Islet precursor cell (in vitro differentiated cells): ENCODE results near the gene GOLGA6L10.
A peak's percentile ranks its signal among the peaks of the same experiment; 100 is the strongest.
"Not testable (repeated sequence)": the region's sequence is repeated elsewhere in the genome, so short reads cannot be mapped to it uniquely, and the experiment has no call there.

Experiments used
- DNase-seq: peaks from one replicate; pipeline ENCODE4 v3.0.0-alpha.2; 2018

GOLGA6L10 gene, protein sequence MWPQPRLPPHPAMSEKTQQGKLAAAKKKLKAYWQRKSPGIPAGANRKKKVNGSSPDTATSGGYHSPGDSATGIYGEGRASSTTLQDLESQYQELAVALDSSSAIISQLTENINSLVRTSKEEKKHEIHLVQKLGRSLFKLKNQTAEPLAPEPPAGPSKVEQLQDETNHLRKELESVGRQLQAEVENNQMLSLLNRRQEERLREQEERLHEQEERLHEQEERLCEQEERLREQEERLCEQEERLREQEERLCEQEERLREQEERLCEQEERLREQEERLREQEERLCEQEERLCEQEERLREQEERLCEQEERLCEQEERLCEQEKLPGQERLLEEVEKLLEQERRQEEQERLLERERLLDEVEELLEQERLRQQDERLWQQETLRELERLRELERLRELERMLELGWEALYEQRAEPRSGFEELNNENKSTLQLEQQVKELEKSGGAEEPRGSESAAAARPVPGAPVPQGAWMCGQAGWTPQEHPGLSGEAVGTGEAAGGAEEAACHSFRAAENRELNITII

DNA sequence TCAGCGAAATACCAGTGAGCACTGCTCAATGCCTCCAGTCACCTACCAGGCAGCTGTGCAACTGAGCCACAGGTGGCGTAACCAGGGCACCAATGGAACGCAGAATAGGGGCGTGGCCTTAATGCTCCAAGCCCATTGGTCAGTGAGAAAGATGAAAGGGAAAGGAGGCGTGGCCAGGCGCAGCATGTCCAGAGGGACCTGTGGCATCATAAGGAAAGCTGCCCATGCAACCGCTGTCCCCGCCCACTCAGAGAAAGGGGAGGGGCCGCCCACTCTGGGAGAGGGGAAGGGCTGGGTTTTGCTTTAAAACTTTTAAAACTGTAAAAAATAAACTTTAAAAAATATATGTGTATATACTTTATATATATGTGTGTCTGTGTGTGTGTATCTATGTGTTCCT, at the start of gene GOLGA6L10:
Gene GOLGA6L10 (minus strand): TSS at position 101 of the 400 bp plus-strand sequence. CDS start 100 bp downstream, at position 1.
- DNase-seq = not testable (repeated sequence)

DNA sequence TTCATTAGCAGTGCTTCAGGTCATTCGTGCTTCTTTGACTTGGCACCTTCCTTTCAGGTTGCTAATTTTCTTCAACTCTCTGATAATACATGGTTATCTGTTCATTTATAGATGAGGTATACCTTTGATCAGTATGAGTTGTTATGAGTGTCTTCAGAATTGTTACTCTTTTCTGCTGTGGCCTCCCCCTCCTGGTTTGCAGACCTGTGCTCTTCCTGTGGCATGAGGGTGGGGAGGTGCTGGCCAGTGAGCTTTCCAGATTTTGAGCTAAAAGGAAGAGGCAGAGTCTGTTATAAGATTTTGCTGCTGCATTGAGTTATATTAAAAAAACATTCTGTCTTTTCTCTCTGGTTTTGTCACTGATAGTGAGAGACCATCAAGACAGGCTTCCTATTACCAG, 49.5 kb upstream of the GOLGA6L10 start:
- no peak for DNase-seq

DNA sequence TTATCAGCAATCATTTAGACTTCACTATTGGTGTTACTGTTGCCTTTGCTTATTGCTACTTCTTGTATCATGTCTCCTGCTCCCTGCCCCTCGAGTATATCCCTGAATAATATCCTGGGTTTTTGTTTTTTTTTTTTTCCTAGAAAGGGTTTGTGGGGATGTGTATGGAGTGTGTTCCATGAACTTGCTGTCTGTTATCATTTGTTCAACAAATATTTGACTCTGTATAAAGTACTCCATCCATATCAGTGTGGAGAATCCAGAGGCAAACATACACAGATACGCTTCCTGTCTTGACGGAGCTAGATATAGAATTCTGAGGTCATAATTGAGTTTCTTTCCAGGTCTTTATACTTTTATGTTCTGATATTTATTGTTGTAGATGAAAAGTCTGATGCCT, 48.5 kb upstream of the GOLGA6L10 start:
- no peak for DNase-seq

DNA sequence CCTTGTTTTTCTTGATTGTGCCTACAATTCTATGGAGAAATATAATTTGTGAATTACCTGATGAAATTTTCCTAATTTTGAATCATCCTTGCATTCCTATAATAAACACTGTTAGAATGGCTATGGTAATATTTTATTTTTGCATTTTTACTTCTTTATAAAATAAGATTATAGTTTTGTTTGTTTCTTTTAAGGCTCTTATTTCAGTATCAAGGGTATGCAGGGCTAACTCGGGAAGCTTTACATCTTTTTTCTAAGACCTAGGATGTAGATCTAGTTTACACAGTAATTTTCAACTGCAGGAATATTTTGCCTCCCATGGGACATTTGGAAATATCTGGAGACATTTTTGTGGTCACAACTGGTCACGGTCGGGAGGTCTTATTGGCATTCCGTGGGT, 46.5 kb upstream of the GOLGA6L10 start:
- DNase-seq = not testable (repeated sequence)

DNA sequence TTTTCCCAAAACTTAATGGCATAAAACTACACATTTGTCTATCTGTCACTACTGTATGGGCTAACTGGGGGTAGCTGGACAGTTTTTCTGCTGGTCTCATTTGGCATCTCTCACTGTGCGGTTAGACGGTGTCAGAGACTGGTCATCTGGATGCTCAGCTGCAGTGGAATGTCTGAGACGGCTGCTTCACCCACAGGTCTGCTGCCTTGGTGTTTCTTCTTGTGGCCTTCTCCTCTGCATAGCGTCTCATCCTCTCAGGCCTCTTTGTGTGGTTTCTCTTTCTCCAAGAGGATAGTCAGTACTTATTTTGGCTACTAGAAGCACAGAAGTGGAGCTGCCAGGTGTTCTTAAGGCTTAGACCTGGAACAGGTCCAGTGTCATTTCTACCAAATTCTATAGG, 44.4 kb upstream of the GOLGA6L10 start:
- DNase-seq = peak; percentile 65

DNA sequence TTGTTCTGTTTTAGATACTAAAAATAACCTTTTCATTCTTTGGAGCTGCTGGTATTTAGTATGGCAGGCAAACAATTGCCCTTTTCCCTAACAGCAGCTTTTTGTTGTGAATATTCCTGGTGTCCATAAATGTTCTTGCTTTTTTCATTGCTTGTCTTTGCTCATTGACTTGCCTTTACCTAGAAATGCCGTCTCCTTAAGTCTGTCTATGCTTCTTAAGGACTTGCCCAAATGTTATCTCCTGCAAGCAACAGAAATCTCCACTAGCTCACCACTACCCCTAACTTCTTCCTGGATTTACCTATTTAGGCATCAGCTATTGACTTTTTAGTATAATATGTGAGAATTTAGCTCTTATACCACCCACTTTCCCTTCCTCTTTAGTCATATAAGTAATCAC, 42.8 kb upstream of the GOLGA6L10 start:
- not testable (repeated sequence) for DNase-seq

DNA sequence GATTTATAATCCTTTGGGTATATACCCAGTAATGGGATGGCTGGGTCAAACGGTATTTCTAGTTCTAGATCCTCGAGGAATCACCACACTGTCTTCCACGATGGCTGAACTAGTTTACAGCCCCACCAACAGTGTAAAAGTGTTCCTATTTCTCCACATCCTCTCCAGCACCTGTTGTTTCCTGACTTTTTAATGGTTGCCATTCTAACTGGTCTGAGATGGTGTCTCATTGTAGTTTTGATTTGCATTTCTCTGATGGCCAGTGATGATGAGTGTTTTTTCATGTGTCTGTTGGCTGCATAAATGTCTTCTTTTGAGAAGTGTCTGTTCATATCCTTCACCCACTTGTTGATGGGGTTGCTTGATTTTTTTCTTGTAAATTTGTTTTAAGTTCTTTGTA, 40.9 kb upstream of the GOLGA6L10 start:
- not testable (repeated sequence) for DNase-seq

DNA sequence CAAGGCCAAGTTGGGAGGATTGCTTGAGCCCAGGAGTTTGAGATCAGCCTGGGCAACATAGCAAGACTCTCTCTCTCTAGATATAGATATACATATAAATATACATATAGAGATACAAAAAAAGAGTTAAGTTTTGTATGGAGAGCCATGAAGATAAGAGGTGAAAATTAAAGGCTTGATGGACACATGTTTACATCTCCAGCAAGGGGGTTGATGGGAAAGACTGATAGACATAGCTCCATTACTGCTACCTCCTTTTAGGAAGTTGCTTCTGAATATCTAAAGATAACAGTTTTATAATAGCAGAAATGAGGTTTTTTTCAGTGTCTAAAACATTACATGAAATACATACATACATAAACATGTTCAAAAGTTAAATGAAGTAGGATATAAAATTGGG, 37.9 kb upstream of the GOLGA6L10 start:
- not testable (repeated sequence) for DNase-seq

DNA sequence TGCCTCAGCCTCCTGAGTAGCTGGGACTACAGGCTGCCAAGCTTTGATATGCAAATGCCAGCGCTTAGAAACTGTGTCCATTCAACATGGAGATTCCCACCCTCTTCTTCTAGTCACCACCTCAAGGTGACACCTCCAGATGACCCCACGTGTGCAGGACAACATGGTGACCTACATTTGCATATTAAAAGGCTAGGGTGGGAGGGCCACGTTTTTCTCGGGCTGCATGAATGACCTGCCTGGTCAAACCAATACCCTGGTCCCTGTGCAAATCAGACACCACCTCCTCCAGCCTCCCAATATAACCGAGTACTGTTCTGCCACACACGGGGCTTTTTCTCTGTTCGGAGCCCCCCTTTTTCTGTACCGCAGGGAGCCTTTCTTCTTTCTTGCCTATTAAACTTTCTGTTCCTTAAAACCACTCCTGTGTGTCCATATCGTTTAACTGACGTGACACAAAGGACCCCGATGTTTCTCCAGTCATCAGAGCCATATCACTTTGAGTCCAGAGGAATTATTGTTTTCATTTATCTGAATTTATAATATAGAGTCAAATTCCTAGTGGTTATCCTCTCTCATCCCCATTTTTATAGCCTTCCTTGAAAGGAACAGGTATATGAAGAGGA, 32.2 kb upstream of the GOLGA6L10 start:
- not testable (repeated sequence) for DNase-seq

DNA sequence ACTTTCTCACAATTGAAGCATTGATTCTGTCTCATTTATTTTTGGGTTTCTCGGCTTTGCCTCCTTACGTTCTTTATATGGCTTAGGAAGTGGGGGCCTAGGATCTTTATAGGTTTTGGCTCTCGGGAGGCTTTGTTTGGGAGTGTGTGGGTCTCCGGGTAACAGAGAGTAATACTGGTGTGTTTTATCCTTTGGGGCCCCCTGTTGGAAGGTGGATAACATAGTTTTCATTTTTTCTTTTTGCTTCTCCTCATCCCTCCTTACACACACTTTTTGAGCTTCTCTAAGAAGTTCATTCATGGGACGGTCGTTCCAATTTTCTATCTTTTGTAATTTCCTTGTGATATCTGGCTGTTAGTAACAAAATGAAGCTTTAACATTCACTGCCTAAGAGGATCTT, 30.3 kb upstream of the GOLGA6L10 start:
- DNase-seq = not testable (repeated sequence)

DNA sequence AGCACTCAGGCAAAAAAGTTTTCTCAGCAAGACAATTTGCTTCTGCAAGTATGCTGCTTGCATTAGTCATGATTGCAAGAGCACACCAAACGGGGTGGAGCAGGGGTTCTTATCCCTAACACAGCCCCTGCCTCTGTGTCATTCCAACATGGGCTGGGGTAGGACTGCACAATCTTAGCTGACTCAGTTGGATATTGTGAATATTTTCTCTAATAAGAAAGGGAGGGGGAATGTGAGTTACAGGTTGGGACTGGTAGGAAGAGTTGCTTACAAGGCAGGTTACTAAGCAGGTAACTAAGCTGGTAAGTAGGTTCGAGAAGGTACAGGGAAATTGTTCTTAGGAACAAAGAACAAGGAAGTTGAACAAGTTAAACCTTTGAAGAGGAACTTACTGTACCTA, 24.4 kb upstream of the GOLGA6L10 start:
- peak; percentile 59 for DNase-seq

DNA sequence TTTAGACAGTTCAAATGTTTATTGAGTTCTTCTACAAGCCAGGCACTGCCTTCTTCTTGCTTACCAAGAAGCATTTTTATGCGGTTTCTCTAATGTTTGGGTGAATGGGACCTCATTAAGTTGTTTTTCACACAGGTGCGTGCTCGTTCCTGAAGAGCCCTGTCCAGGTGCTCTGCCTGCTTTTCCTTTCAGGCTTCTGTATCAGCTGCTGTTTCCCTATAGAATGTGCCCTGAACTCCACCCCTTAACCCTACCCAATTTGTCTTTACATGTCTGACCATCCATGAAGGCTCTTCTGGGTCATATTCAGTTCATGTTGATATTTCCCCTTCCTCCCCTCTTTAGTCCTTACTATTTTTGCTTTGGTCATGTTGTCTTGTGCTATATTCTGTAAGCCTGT, 22.4 kb upstream of the GOLGA6L10 start:
- peak; percentile 38 for DNase-seq

DNA sequence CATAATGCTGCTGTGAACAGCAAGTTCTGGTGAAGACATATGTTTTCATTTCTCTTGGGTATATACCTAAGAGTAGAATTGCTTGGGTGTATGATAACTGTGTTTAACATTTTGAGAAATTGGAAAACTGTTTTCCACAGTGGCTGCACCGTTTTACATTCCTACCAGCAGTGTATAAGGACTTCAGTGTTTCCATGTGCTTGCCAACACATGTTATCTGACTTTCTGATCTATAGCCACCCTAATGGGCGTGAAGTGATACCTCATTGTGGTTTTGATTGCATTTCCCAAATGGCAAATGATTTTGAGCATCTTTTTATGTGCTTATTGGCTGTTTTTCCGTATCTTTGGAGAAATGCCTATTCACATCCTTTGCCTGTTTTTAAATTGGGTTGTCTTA, 18.5 kb upstream of the GOLGA6L10 start:
- DNase-seq = not testable (repeated sequence)

DNA sequence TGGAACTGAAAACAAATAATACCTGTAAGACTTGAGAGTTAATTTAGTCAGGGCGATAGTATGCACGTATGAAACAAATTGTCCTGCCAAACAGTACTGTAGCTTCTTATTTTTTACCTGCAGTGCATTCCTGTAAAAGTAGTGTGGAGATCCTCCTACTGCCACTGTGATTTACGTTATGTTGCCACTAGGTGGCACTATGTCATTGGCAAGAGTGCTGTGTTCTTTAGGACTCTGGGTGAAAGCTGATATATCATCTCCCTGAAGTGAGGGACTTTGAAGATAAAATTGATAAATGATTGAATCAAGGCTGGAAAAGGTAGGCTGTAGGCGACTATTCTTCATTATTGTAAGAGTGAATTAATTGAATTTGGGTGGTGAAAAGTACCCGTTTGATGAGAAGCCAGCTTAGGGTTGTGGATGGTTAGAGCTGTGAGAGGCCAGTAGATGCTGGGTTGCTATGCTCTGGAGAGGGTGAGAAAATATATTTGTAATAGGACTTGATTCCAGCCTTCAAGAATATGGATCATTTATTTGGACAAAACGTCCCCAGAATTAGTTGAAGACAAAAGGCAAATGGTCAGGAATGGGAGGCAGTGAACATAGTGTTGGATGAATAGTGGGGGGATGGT, 16.5 kb upstream of the GOLGA6L10 start:
- not testable (repeated sequence) for DNase-seq

DNA sequence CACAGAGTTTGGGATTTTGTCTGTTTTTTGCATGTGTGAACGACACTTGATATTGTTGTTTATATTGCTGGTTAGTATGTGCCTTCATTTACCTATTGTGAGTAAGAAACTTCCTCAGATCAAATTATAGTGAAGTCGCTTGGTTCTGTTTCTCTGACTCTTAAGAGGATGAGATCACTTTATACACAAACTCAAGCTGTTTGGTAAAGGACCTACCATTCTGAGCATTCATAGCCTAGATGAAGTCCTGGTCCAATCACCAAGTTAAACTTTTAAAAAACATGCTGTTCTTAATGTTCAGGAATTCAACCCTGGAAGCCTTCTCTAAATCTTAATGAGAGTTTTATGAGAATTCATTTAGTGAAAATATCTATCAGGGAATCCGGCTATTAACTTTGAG, 15.3 kb upstream of the GOLGA6L10 start:
- not testable (repeated sequence) for DNase-seq

DNA sequence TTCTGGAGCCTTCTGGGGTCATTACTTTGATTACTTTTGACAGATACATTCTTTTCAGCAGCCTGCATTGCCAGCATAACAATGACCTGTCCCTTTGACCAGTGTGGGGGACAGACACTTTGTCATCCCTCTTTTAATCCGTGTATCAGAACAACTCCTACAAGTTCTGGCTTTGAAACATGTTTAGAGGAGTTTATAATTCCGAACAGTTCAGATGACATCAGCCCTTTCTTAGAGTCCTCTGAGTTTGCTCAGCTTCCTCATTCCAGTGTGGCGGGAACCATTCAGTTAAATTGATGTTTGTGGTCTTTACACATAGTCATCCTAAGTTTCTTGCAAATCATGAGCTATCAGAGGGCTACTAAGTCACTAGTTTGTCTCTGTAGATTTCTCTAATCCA, 13.5 kb upstream of the GOLGA6L10 start:
- DNase-seq = not testable (repeated sequence)

DNA sequence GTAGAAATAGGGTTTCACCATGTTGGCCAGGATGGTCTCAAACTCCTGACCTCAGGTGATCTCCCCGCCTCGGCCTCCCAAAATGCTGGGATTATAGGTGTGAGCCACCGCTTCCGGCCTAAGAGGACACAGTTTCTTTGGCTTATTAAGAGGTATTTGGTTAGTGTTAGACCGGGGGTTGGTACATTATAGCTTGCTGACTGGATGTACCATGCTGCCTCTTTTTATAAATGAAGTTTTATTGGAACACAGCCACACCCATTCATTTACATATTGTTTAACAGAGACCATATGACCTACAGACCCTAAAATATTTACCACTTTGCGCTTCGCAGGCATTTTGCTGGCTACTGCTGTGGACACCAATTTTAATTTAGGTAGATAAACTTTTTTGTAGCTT, 11.3 kb upstream of the GOLGA6L10 start:
- not testable (repeated sequence) for DNase-seq

DNA sequence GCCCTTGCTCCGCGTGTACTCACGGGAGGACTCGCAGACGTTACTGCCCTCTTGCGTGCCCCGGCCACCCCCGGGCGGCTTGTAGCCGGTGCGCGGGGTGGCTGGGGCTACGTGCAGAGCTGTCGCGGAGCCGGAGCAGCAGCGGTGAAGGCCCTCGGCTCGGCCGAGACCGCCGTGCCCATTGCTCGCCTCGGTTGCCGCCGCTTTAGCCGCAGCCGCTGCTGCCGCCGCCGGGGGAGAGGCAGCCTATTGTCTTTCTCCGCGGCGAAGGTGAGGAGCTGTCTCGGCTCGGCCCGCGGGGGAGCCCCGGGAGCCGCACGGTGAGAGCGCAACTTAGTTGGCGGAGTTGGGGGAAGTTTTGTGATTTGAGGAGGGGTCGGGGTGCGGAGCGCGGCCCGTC, 5.8 kb upstream of the GOLGA6L10 start:
- not testable (repeated sequence) for DNase-seq

DNA sequence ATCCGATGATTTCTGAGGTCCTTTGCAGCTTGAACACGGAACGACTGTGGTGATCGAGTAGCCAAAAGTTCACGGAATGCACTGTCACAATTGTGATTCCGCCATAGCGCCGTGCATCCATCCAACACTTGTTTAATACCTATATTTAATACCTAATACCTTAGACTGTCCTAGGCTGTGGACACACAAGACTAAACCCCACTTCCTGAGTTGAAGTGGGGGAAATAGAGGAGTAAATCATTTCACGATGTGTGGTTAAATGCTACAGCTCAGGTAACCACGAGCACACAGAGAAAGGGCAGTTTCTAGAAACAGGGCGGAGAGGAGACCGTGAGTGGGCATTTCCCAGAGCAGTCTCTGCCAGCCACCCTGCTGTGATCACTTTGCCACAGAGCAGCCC, 5.3 kb upstream of the GOLGA6L10 start:
- not testable (repeated sequence) for DNase-seq

DNA sequence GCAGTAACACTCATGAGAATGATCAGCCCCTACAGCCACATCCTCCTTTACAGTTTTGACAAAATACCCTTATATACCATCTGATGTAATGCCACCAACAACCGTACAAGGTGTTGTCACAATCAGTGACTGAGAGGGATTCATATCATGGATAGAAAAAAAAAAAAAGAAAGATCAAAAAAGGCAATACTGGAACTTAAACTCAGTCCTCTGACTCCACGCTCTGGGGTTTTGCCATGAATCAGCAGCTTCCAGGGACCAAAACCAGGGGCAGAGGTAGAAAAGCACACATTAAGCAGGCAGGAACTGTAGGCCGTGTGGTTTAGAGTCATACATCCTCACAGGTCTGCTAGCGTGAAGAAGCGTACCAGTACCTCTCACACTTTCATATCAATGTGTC, 1.6 kb downstream of the GOLGA6L10 start:
- not testable (repeated sequence) for DNase-seq

DNA sequence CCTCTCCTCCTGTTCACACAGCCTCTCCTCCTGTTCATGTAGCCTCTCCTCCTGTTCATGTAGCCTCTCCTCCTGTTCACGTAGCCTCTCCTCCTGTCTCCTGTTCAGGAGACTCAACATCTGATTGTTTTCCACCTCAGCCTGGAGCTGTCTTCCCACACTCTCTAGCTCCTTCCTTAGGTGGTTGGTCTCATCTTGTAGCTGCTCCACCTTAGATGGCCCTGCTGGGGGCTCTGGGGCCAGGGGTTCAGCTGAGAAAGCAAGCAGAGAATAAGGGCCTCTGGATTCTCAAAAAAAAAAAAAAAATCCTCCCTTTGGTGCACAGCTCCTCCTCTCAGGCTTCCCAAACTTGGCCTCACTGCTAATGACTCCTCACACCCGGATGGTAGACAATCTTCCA, 4.1 kb downstream of the GOLGA6L10 start:
- DNase-seq = not testable (repeated sequence)

DNA sequence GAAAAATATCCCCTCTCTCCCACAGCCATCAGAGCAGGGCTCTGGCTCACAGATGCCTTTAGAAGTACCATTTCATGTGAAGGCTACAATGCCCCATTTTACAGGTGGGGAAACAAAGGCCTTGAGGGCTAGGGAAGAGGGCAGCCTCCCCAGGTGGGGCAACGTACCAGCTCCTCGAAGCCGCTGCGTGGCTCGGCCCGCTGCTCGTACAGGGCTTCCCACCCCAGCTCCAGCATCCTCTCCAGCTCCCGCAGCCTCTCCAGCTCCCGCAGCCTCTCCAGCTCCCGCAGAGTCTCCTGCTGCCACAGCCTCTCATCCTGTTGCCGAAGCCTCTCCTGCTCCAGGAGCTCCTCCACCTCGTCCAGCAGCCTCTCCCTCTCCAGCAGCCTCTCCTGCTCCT, 4.9 kb downstream of the GOLGA6L10 start:
- DNase-seq = not testable (repeated sequence)

DNA sequence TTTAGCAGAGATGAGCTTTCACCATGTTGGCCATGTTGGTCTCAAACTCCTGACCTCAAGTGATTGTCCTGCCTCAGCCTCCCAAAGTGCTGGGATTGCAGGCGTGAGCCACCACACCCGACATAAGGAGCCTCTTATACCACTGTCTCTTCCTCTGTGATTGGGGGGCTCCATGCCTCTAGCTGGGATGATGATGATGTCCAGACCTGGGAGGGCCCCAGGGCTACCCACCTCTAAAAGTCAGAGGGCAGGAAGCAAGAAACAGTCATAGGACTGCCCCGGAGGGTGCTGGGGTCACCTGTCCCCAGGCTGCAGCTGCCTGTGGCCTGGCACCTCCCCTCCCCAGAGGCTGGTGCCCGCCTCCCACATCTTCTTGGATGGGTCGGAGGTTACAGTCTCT, 5.4 kb downstream of the GOLGA6L10 start:
- not testable (repeated sequence) for DNase-seq
